GM21423 (cell line): ENCODE results near the gene GOLPH3.

Source experiments
- ATAC-seq: cut with Tn5 transposase; IDR thresholded peaks from one replicate; pipeline ENCODE4 v1.9.1; 2021; ENCODE audit warnings: mild to moderate bottlenecking, moderate library complexity; ENCODE audit not compliant: unreplicated experiment

The GOLPH3 gene

GRCh38 chr5:32076699-32077695 lies 97.1 kb downstream of the GOLPH3 start:
- no peak for ATAC-seq
